NCI-H2081 treated with DMSO at 0.1 percent for 48 hours (cell line): Measurements from ENCODE around the gene ZP2.
"Not testable (repeated sequence)": the region's sequence is repeated elsewhere in the genome, so short reads cannot be mapped to it uniquely, and the experiment has no call there.

Experiments used
- DNase-seq: peaks from one replicate; lab custom pipeline; 2025; lab: John Stamatoyannopoulos, UW

The ZP2 gene

GRCh38 chr16:21170116-21170515 lies 41.3 kb downstream of the ZP2 start:
- not testable (repeated sequence) for DNase-seq

GRCh38 chr16:21169249-21169981 lies 42.0 kb downstream of the ZP2 start:
- DNase-seq: no peak

GRCh38 chr16:21167929-21168602 lies 43.3 kb downstream of the ZP2 start:
- no peak for DNase-seq

- no peak for DNase-seq
Observed at GRCh38 chr16:21167360-21167759, 44.0 kb downstream of the ZP2 start.

- DNase-seq: no peak
Observed at GRCh38 chr16:21166561-21166961, 44.8 kb downstream of the ZP2 start.

- DNase-seq: no peak
Observed at GRCh38 chr16:21164521-21165168, 46.7 kb downstream of the ZP2 start.

- no peak for DNase-seq
Observed at GRCh38 chr16:21163576-21163975, 47.8 kb downstream of the ZP2 start.

- DNase-seq: no peak
Observed at GRCh38 chr16:21162661-21163151, 48.7 kb downstream of the ZP2 start.

GRCh38 chr16:21161211-21161610 lies 50.2 kb downstream of the ZP2 start:
- no peak for DNase-seq

GRCh38 chr16:21160276-21160675 lies 51.1 kb downstream of the ZP2 start:
- no peak for DNase-seq

- no peak for DNase-seq
Observed at GRCh38 chr16:21159281-21159951, 52.0 kb downstream of the ZP2 start.

GRCh38 chr16:21158208-21159110 lies 52.9 kb downstream of the ZP2 start, which contains the start of gene LDAF1:
Gene LDAF1 (plus strand): TSS chr16:21158674. CDS start chr16:21161183, 2,509 bp downstream.
- DNase-seq: peak; percentile 6

- DNase-seq: no peak
Observed at GRCh38 chr16:21157632-21158031, 53.7 kb downstream of the ZP2 start.

- DNase-seq: no peak
Observed at GRCh38 chr16:21156767-21157467, 54.5 kb downstream of the ZP2 start.

GRCh38 chr16:21156011-21156410 lies 55.4 kb downstream of the ZP2 start:
- DNase-seq: not testable (repeated sequence)

GRCh38 chr16:21153124-21153729 lies 58.1 kb downstream of the ZP2 start:
- DNase-seq: not testable (repeated sequence)

GRCh38 chr16:21152160-21153030 lies 59.0 kb downstream of the ZP2 start:
- DNase-seq: not testable (repeated sequence)

- DNase-seq: no peak
Observed at GRCh38 chr16:21150375-21151001, 60.9 kb downstream of the ZP2 start, which contains the start of gene DNAH3. Gene DNAH3 (minus strand): TSS chr16:21150846. CDS start chr16:21150319, 527 bp downstream.
